ENCODE data around the gene SSBP3.

The SSBP3 gene

DNA sequence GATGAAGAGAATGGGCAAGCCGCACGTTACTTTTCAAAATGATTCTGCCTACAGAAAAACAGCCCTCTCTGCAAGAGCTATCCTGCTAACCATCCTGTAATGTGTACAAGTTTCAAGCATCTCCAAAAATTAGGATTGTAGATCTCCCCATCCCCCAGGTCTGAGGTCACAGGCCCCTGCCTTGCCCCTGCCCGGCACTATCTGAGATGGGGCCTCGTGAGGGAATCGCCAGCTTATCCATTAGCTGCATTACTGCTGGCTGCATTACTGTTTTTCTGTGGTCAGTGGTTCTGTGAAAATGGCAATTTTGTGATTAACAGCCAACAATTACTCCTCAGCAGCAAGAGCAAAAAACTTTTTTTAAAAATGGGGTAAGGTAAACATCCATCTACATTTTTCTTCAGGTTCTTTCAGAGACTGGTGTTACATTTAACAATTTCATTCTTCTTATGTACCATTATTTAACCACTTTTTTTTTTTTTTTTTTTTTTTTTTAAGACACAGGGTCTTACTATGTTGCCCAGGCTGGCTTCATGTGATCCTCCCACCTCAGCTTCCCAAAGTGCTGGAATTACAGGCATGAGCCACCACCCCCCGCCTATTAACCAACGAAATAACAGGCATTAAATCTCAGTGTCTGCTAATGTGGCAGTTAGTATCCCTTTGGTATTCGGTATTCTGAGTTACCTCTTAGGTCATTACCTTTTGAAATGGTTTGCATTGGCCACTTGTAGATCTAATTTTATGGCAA lies 122.4 kb downstream of the SSBP3 start:
- DNase-seq (ENCODE audit: low read depth): no peak

DNA sequence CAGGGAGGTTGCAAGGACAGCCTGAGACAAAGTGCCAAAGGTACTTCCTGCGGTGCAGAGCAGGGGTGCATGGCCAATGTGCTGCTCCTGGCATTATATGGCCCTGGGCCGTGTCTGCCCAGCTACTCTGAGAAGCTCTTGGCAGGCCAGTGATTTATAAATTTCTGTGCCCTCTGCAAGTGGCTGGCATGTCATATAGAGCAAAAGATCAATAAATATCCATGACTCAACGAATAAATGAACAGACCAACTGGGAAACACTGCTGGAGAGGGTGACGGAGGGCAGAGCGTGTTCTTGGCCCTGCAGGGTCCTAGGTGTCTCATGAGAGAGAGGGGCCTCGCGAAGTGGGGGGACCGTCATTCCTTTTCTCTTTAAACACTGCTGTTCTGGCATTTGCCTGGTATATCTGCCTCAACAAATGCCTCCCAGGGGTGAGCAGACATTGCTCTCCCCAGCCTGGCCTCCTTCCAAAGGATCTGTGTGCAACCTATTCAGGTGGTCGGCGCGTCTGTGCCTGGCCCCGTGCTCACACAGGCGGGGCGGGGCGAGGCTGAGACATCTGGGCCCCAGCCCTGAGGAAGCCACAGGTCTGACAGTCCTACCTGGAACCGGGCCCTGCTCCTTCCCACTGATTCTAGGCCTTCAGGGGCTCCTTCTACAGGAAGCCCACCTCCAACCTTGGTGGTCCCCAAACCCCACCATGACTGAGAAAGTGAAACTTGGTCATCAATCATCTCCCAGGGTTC lies 123.9 kb downstream of the SSBP3 start:
- no peak for DNase-seq (ENCODE audit: low read depth)

DNA sequence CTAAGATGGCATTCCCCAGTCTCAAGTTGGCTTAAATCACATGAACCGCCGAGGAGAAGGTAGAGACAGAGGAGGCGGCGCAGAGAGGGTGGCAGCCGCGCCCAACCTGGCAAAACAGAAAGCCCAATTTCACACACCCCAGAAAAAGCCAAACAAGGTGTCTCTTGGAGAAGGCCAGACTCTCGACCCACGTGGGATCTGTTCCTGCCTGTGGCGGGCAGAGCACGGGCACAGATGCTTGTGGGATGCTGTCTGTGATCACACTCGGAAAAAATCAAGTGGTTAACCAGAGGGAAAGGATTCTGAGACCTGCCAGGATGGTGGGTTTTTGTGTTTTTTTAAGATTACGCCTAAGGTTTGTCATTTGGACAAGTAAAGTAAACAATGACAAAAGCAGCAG lies 125.5 kb downstream of the SSBP3 start:
- no peak for DNase-seq (ENCODE audit: low read depth)

DNA sequence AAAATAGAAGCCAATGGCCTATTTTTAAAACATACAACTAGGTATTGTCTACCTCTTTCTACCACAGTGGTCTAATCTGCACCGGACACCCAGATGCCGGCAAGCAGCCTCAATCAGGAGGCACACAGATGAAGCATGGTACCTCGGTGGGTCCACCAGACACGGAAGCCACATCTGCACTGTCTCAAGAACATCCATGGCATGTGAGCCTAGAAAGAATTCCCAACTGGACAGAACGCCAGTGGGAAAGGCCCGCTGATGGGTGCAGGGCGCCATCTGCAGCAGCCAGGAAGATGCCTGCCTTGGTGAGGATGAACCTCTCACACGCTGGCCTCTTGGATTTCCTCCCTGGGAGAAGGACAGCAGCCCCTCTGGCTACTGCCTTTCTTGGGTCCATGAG lies 126.7 kb downstream of the SSBP3 start:
- DNase-seq (ENCODE audit: low read depth): no peak

DNA sequence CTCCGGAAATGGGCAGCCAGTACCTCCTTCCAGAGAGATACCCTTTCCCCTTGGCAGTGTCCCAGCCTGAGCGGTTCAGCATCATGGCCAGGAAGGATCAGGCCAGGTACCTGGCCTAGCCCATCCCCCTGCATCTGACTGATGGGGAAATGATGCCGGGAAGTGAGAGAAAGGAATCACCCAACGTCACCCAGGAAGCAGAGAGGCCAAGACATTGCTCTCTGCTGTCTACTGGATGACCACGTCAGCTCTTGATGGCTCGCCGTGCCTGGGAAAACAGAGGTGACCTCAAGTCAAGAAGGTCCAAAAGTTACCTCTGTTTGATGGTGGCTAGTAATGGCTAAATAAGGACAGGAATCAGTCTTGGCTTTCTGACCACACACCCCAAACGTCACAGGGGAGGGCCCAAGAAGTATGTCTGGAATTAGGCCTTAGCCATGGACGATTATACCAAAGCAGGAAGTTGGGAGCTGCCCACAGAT lies 127.2 kb downstream of the SSBP3 start:
- no peak for DNase-seq (ENCODE audit: low read depth)

DNA sequence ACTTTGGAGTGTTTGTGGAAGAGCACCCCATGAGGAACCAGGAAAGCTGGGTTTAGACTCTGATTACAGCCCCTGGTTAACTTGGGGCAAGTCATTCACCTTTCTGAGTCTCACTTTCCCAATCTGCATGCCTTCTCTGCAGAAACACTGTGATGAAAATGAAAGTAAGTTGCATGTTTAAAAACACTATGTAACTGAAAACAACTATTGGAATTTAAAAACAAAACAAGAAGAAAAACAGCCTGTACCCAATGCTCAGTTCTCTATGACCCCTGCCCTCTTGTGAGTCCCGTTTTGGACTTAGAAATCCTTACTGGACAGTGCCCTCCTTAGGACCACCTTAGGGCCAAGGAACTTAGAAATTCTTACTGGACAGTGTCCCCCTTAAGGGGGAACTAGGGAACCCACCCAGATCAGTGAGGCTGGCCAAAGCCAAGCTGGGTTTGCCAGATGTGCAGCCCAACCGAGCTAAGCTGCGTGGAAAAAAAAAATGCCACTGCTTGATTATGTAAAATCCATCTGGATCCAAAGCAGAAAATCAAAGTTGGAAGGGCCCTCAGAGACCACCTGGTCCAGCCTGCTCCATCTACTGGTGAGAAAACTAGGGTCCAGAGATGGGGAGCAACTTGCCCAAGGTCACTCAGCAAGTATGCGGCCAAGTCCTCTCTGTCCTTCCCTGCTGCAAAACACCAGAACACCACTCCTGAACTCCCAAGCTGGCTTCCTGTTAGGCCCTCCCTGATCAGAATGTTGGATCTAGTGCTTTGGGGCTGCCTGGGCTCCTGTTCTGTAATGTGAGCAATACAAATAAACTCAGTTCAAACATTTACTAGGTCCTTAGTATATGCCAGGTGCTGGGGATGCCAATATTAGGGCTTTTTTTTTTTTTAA lies 128.5 kb downstream of the SSBP3 start:
- DNase-seq (ENCODE audit: low read depth): no peak

DNA sequence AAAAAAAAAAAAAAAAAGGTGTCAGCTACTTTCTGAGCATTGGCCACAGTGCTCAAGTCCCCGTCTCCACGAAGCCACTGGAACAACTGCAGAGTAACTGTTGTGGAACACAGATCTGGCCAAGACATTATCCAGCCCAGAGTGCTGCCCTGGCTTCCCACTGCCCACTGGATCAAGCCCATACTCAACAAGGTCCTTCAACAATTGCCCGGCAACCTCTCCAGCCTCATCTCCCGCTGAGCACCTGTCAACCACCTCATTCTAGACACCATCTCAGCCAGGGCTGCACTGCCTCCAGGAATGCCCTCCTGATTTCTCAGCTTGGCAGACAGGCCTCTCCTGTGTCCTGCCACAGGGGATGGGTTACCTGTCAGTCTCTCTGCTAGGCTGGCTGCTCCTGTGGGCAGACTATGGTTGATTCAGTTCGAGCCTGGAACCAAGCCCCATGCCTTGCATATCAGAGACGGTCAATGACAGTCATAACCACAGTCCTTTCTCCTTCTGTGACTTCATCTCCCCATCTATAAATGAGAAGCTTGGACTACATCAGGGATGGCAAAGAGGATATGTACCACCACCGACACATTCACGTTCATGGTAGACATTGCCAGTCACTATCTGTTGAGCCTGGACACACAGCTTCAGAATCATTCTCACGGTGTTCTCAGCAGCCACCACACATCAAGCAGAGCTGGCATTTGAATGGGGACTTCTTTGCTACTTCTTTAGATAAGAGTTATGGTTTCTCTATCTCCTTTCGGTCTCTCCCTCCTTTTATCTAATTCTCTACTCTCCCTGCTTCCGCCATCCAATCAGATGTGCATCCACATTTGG lies 129.4 kb downstream of the SSBP3 start:
- no peak for DNase-seq (ENCODE audit: low read depth)

DNA sequence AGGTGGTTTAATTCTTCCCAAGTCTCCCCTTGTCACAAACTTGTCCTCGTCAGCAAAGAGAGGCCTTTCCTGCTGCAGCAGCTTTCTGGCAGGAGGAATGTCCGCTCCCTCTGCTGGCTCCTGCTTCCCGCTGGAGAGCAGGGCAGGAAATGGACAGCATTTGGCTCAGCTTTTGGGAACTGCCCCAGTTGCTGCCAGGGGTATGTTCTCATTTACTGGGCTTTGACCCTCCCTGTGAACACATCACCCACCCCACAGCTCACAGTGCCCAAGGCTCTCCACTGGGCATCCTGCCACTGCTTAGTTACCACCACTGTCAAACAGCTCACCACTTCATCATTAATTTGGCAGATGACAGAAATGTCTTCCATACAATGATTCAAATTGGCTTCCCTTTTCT lies 130.8 kb downstream of the SSBP3 start:
- DNase-seq (ENCODE audit: low read depth): no peak

DNA sequence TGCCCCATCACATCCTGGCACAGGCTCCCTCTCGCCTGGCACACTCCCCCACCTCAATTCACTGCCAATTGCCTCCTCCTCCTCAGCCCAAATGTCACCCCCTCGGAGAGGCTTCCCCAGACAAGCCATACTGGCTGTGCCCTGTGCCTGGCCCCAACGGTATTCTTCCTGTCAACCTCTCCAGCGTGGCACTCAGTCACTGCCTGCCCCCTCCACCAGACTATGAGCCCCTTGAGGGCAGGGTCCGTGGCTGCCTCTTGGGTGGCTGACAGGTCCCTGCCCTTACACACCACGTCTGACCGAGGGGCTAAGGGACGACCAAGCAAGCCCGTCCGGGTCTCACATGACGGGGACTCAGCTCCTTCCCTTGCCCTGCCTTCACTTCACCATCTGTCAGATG lies 131.3 kb downstream of the SSBP3 start:
- no peak for DNase-seq (ENCODE audit: low read depth)

DNA sequence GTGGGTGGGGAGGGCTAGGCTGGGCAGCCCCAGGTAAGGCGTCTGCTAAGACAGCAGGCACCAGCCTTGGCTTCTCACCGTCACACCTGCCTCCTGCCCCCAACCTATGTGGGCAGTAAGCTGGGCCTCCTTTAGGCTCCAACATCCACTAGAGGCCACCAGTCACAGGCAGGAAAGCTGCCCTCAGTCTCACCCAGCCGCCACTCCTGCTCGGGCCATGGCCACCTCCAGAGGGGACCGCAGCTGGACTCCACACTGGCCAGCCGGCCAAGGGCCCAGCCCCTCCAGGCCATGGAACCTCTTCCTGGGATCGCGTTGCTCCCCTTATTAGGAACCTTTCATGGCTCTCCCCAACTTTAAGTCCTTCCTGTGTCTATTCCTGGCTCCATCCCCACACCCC lies 131.7 kb downstream of the SSBP3 start:
- DNase-seq (ENCODE audit: low read depth): no peak

DNA sequence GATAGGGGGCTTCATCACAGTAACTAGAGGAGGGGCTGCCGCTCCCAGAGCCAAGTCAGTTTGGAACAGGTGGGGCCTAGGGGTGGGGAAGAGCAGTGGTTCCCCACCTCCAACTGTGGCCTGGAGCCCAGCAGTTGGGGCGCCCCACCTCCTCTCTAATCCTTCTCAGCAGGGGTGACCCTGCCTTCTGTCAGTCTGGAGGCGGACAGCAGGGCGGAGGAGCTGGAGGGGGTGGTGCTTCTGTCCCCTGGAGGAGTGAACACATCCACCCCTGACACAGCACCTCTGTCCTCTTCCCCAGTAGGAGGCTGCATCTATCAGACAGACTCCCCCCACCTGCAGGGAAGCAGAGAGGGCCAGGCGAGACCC lies 132.4 kb downstream of the SSBP3 start:
- no peak for DNase-seq (ENCODE audit: low read depth)

DNA sequence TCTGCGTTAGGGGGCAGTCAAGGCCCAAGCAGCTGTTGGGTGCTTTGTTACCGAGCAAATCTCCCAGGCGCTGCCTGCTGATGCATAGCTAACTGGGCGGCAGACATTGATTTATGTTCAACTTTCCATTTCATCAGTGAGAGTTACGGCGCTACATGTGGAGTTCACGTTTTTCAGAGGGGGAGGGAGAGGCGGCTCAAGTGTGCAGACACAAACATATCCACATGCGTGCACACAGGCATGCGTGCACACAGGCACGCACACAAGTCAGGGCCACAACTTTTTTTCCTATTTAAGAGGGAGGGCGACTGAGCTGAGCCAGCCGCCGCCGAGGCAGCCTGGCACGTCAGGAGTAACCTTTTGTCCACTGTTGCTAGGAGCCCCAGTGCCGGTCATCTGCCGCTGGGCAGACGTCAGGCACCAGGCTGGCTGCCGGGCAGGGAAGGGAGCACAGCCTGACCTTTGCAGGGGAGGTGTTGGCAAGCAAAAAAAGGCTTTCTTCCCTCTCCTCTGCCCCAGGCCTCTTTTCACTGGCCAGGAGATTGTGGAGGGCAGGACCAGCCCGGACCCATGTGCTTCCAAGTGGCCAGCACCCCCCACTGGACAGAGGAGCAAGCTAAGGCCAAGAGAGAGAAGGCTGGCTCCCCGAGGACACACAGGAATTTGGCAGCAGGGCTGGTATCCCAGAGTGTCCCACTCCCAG lies 133.0 kb downstream of the SSBP3 start:
- DNase-seq (ENCODE audit: low read depth): no peak

DNA sequence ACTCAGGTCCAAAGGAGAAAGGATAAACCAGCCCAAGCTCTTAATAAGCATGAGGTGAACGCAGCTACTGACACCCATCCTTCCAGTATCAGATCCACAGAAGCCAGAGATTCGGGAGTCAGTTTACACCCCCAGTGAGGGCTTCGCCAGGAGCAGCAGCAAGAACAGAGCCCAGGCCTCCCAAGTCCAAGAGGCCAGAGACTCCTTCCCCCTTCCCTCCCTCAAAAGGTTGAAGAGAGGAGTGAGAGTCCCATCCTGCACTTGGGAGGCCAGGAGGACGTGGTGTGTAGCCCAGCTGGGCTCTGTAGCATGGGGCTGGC lies 133.5 kb downstream of the SSBP3 start:
- DNase-seq (ENCODE audit: low read depth): no peak

DNA sequence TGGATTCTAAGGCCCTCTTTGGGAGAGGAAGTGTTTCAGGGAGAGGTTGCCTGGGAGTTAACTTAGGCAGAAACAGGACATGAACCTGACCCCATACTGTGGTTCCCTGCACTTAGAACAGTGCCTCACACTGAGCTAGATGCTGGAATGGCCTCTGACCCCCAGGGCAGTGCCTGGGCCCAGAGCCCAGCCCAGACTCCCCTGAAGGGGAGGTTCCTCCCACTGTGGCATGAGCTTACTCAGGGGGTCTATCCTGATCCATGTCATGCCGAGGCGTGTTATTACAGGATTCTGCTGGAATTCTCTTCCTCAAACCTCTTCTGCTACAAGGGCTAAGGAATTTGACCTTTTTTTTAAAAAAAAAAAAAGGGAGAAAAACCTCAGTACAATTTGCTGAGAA lies 134.1 kb downstream of the SSBP3 start:
- DNase-seq (ENCODE audit: low read depth): no peak

DNA sequence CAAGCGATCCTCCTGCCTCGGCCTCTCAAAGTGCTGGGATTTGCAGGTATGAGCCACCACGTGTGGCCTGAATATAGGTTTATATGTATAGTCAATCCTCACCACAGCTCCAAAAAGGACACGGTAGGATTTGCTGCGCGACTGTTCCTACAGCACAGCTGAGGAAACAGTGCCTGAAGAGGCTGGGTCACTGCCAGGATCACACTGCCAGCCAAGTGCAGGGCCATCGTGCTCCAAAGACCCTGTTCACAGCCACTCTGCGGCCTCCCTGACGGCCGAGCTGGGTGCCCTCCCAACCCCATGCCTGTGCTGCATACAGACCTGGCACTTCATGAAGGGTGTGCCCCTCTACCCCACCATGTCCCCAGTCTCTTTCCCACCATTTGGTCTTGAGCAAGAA lies 134.9 kb downstream of the SSBP3 start:
- no peak for DNase-seq (ENCODE audit: low read depth)

DNA sequence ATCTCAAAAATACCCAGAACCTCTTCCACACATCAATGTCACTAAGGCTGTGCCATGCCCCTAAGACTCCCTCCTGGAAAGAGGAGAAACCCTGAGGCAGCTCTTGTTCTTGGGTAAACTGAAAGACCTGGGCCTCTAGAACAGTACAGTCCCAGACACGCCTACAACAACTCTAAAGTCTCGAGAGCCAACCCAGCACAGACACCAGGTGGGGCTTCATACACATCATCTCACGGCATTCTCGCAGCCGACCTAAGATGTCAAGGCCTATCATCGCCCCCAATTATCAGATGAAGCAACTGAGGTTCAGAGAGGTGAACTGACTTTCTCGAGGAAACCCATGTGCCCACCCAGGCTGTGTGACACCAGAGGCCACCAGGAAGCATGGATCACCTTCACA lies 135.7 kb downstream of the SSBP3 start:
- no peak for DNase-seq (ENCODE audit: low read depth)

DNA sequence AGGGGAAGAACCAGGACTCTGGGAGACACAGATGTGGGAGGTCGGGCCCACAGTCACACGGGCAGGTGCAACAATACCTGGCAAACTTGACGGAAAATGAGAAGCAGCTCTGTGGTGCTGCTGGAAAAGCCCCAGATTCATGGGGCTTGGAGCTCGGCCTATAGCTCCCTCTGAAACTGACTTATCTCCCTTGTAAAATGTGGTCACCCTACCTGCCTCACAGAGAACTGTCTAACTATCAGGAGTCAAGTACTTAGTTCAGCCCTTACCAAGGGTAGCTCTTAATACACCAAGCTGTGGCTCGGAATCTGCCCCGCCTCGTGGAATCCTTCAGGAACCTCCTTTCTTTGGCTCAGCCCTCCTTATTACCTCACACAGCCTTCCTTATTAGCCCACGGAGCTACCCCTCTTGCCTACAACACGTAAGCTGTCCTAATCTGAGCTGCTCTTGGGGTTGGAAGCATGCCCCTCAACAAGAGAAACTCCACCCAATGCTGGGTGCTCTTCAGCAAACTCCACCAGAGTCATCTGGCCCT lies 137.4 kb downstream of the SSBP3 start:
- DNase-seq (ENCODE audit: low read depth): no peak

DNA sequence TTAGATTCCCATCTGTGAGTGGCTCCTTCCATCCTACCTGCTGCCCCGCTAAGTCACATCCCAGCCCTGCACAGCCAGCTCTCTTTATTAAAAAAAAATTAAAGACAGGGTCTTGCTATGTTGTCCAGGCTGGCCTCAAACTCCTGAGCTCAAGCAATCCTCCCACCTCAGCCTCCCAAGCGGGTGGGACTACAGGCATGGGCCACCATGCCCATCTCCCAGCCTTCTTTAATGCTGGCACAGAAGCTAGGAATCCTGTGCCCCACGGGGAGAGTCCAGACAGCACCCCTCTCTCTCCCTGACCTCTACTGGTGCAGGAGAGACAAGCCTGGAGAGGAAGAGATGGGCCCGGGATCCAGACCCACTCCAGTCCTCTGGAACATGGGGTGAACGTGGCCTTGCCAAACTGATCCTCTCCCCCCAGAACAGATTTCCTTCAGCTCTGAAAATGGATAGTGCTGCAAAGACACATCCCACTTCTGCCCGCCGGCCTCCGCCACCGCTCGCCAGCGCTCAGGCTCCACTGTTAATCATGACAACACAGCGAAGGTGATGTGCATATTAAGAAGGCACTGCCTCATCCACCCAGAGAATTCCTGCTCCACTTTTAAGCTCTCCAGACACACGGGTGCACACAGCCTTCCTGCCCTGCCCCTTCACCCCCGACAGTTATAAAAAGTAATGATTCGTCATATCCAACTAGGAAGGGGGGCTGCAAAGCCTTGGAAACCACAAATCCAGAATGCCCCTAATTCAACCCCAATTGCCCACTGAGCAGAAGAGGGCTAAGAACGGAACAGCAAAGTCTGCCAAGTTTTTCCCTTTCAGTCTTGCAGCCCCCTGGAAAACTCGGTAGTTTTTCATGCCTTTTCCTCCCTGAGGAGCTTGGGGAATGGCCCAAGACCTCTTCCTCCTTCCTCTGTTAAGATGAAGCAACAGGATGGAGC lies 138.1 kb downstream of the SSBP3 start:
- no peak for DNase-seq (ENCODE audit: low read depth)

DNA sequence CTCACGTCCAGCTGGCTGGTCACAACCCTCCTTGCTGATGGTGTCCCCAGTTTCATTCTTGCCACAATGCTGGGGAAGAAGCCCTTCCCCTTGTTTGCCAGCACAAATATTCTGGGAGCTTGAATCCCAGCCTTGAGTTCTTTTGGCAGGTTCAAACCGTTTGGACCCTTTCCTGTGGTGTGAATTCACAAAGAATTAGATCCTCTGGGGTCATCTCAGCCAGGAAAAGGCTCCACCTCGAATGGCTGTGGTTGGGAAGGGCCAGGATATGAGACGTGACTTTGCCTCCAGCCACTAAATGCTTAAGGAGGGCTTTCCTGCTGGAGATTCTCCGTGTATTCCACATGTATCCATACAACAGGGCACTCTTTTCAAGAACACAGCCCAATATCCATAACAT lies 139.3 kb downstream of the SSBP3 start:
- DNase-seq (ENCODE audit: low read depth): no peak

DNA sequence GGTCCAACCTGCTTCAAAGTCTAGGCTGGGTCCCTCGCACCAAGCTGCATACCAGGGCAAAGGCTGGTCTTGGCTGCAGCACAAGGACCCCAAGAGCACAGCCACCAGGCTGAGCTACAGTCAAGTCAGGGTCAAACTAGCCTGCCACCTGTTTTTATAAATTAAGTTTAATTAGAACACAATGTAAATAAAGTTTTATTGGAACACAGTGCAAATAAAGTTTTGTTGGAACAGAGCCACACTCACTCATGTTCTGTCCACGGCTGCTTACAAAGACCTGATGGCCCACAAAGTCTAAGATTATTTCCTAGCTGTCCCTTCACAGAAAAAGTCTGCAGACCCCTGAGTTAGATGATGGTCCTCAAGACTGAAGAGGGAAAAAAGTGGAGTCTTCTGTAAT lies 140.0 kb downstream of the SSBP3 start:
- DNase-seq (ENCODE audit: low read depth): no peak

Measured in activated T-cell treated with anti-CD3 and anti-CD28 coated beads for 48 hours (primary cell).